ENCODE measurements around the gene ERVFRD-1.

ERVFRD-1 gene

GRCh38 chr6:11062083-11062482 is 49.4 kb downstream of the ERVFRD-1 start:
- Histone ChIP-seq H3K9ac (ENCODE audit: low read length) (no peak overlapping the region), H3K4me1 (ENCODE audit: control insufficient read depth, low read depth, low read length) (no peaks in the 10 kb centered on the region), H3K36me3 (ENCODE audit: control insufficient read depth, low read depth, low read length) (no peaks in the 10 kb centered on the region), H3K4me3 (ENCODE audit: low read length) (no peak overlapping the region), H3K9me3 (ENCODE audit: control insufficient read depth, low read depth, low read length) (no peaks in the 10 kb centered on the region), H3K27me3 (ENCODE audit: control insufficient read depth, insufficient read depth, low read length) (no peaks in the 10 kb centered on the region), H3K27ac (ENCODE audit: low read length) (no peak overlapping the region)

DNA sequence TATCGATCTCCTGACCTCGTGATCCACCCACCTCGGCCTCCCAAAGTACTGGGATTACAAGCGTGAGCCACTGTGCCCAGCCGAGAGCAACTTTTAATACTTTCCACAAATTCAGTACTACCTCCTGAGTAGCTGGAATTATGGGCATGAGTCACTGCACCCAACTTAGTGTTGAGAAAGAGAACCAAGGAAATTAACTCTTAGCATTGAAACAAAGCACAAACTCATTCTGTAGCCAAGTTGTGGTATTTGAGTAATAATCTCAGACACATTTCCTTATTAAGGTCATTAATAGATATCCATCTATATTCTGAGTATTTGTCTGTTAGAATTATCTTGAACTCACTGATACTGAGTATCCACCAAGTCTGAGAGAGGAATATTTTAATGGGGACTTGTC is 53.1 kb downstream of the ERVFRD-1 start:
- Histone ChIP-seq H3K9ac (ENCODE audit: low read length) (no peak overlapping the region), H3K36me3 (ENCODE audit: control insufficient read depth, low read depth, low read length) (no peaks in the 10 kb centered on the region), H3K4me3 (ENCODE audit: low read length) (no peak overlapping the region), H3K4me1 (ENCODE audit: control insufficient read depth, low read depth, low read length) (no peaks in the 10 kb centered on the region), H3K9me3 (ENCODE audit: control insufficient read depth, low read depth, low read length) (no peaks in the 10 kb centered on the region), H3K27me3 (ENCODE audit: control insufficient read depth, insufficient read depth, low read length) (no peaks in the 10 kb centered on the region), H3K27ac (ENCODE audit: low read length) (no peak overlapping the region)

DNA sequence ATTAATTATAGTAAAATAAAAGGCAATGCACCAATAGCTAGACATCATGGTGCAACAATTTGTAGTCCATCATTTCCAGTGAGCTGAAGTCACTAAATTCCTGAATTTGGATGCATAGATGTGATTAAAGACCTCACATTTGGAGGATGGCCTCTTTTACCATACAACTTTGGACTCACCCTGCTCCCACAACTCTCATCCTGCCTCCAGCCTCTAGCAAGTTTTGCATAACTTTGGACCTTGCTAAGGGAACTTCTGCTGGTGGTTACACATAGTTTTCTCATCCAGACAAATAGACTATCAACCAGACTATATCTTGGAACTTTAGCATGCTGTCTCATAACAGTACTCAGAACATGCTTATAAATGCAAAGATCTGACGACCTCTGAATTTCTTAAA is 54.7 kb downstream of the ERVFRD-1 start:
- no peaks in the 10 kb centered on the region for H3K36me3 ChIP-seq (ENCODE audit: control insufficient read depth, low read depth, low read length)
- no peak overlapping the region for H3K4me3 ChIP-seq (ENCODE audit: low read length)
- no peaks in the 10 kb centered on the region for H3K27me3 ChIP-seq (ENCODE audit: control insufficient read depth, insufficient read depth, low read length)
- H3K9me3 ChIP-seq (ENCODE audit: control insufficient read depth, low read depth, low read length) = no peaks in the 10 kb centered on the region
- H3K27ac ChIP-seq (ENCODE audit: low read length) = no peak overlapping the region
- H3K9ac ChIP-seq (ENCODE audit: low read length) = no peak overlapping the region
- no peaks in the 10 kb centered on the region for H3K4me1 ChIP-seq (ENCODE audit: control insufficient read depth, low read depth, low read length)

DNA sequence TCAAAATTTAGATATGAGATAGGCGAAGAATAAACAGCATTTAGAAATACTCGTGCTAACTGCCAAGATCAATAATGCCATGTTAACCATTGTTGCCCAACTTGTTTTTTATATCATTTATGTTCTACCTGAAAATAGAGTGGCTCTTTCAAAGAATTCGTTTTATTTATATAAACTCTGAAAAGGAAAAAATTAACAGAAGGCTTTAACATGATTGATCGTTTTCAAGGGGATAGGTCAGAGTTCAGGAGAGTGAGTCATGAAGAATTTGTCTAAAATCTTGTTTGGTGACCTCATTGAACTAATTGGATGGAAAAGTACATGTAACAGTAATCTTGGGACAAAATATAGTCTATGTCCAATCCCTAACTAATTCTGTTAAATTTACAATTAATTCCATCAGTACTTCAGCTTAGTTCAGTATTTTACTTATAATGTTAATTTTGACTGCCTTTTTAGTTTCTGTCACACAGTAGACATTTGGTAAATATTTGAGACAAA is 56.3 kb downstream of the ERVFRD-1 start:
- H3K36me3 ChIP-seq (ENCODE audit: control insufficient read depth, low read depth, low read length) = no peaks in the 10 kb centered on the region
- H3K4me3 ChIP-seq (ENCODE audit: low read length) = no peak overlapping the region
- no peak overlapping the region for H3K9ac ChIP-seq (ENCODE audit: low read length)
- no peak overlapping the region for H3K27ac ChIP-seq (ENCODE audit: low read length)
- no peaks in the 10 kb centered on the region for H3K27me3 ChIP-seq (ENCODE audit: control insufficient read depth, insufficient read depth, low read length)
- no peaks in the 10 kb centered on the region for H3K9me3 ChIP-seq (ENCODE audit: control insufficient read depth, low read depth, low read length)
- no peaks in the 10 kb centered on the region for H3K4me1 ChIP-seq (ENCODE audit: control insufficient read depth, low read depth, low read length)

DNA sequence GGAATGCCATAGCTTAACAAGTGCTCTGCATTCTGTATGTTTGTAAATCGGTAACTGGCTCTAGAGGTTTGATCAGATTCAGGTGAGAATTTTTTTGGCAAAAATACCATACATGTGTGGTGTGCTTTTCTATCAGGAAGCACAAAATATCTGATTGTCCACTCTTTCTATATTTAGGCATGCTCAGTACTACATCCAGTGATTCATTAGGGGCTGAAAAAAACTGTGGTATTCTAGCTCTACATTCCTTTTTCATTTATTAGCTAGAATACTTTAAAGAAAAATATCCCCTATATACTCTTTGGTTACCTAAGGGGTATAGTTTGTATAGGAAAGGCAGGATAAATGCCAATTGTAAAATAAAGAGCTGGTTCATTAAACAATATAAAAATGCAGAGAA is 56.8 kb downstream of the ERVFRD-1 start:
- Histone ChIP-seq H3K4me3 (ENCODE audit: low read length) (no peak overlapping the region), H3K9ac (ENCODE audit: low read length) (no peak overlapping the region), H3K27me3 (ENCODE audit: control insufficient read depth, insufficient read depth, low read length) (no peaks in the 10 kb centered on the region), H3K9me3 (ENCODE audit: control insufficient read depth, low read depth, low read length) (no peaks in the 10 kb centered on the region), H3K36me3 (ENCODE audit: control insufficient read depth, low read depth, low read length) (no peaks in the 10 kb centered on the region), H3K27ac (ENCODE audit: low read length) (no peak overlapping the region), H3K4me1 (ENCODE audit: control insufficient read depth, low read depth, low read length) (no peaks in the 10 kb centered on the region)

DNA sequence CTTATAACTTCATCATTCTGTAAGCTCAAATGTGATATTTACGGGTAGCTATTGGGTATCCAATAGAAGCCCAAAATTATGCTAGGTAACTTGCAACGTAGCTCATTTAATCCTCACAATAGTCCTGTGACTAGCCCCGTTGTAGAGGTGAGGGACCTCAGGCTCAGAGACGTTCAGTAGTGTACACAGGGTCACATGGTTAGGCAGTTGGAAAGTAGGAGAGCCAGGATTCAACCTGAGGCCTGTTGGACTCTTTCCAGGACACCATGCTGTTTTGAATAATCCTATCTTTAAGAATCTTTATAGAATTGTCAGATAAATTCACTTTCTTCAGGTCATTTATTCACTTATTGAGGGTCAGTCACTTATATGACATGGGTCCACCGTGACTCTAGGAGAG is 58.2 kb downstream of the ERVFRD-1 start:
- Histone ChIP-seq H3K36me3 (ENCODE audit: control insufficient read depth, low read depth, low read length) (no peaks in the 10 kb centered on the region), H3K9ac (ENCODE audit: low read length) (no peak overlapping the region), H3K4me3 (ENCODE audit: low read length) (no peak overlapping the region), H3K4me1 (ENCODE audit: control insufficient read depth, low read depth, low read length) (no peaks in the 10 kb centered on the region), H3K9me3 (ENCODE audit: control insufficient read depth, low read depth, low read length) (no peaks in the 10 kb centered on the region), H3K27ac (ENCODE audit: low read length) (no peak overlapping the region), H3K27me3 (ENCODE audit: control insufficient read depth, insufficient read depth, low read length) (no peaks in the 10 kb centered on the region)

Measured in iPS-18a (cell line).